Measurements from ENCODE around the gene NMT1. TPM values are rescaled to one million over a fixed set of nuclear protein-coding genes. Genes with fewer than 3 reads are reported as not detected.

NMT1 gene
- total RNA-seq, 1 donor, result 77.6 TPM

DNA sequence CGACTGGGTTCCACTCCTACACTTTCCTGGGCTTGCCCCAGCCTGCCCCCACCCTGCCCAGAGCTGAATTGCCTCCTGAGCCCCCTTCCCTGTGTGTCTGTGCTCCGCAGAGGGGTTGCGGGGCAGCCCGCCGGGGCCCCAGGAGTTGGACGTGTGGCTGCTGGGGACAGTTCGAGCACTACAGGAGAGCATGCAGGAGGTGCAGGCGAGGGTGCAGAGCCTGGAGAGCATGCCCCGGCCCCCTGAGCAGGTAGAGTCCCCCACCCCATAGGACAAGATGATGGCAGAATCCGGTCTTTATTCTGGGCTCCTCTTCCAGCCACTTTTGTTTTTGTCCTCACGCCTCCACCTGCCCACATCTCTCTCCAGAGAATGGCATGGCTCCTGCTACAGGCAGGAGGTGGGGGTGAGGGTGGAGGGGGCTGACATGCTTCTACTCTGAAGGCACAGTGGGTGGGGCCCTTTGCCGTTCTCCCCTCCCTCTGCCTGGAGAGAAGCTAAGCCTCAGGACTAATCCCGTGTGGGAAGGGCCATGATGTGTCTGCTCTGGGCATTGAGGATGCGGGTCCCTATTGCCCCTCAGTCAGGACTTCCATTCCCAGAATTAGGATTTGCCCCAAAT is 77.9 kb downstream of the NMT1 start:
- H3K4me3 ChIP-seq (ENCODE audit: low read depth, low read length), result no peak overlapping the region
- no peak for DNase-seq (ENCODE audit: low read depth)
- TF ChIP-seq, protein P1, sequence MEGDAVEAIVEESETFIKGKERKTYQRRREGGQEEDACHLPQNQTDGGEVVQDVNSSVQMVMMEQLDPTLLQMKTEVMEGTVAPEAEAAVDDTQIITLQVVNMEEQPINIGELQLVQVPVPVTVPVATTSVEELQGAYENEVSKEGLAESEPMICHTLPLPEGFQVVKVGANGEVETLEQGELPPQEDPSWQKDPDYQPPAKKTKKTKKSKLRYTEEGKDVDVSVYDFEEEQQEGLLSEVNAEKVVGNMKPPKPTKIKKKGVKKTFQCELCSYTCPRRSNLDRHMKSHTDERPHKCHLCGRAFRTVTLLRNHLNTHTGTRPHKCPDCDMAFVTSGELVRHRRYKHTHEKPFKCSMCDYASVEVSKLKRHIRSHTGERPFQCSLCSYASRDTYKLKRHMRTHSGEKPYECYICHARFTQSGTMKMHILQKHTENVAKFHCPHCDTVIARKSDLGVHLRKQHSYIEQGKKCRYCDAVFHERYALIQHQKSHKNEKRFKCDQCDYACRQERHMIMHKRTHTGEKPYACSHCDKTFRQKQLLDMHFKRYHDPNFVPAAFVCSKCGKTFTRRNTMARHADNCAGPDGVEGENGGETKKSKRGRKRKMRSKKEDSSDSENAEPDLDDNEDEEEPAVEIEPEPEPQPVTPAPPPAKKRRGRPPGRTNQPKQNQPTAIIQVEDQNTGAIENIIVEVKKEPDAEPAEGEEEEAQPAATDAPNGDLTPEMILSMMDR (IDR thresholded peaks at IDR 0.05; ENCODE audit: insufficient read depth, low read length), result no peak

GRCh38 chr17:45139533-45139920 is 78.4 kb downstream of the NMT1 start:
- DNase-seq (ENCODE audit: low read depth), result no peak
- no peak overlapping the region for H3K4me3 ChIP-seq (ENCODE audit: low read depth, low read length)
- TF ChIP-seq, protein P1 (IDR thresholded peaks at IDR 0.05; ENCODE audit: insufficient read depth, low read length), result no peak

DNA sequence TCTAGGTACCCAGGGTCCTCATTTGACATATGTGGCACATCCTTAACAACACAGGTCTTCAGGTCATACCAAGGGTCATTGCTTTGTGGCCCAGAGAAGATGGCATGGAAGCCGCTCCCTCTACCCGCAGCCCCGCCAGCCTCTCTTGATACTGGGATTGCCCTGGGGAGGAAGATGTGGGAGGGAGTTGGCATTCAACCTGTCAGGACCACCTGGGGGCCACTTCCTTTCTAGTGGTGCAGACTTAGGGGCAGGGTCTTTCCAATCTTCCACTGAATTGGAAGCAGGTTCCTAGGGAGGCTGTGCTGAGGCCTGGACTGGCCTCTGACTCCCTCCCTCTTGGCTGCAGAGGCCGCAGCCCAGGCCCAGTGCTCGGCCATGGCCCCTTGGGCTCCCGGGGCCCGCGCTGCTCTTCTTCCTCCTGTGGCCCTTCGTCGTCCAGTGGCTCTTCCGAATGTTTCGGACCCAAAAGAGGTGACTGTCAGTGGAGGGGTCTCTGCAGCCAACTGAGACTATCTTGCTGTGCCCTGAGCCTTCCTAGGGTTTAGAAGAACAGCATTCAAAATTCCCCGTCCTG is 82.1 kb downstream of the NMT1 start:
- TF ChIP-seq, protein P1 (IDR thresholded peaks at IDR 0.05; ENCODE audit: insufficient read depth, low read length), result no peak
- DNase-seq (ENCODE audit: low read depth), result no peak
- H3K4me3 ChIP-seq (ENCODE audit: low read depth, low read length), result no peak overlapping the region

- peak overlapping the region; percentile 46 for H3K4me3 ChIP-seq (ENCODE audit: low read depth, low read length)
- peak; percentile 89 for DNase-seq (ENCODE audit: low read depth)
- TF ChIP-seq, protein P1 (IDR thresholded peaks at IDR 0.05; ENCODE audit: insufficient read depth, low read length), result no peak
Observed at GRCh38 chr17:45143767-45144198, 82.7 kb downstream of the NMT1 start.

DNA sequence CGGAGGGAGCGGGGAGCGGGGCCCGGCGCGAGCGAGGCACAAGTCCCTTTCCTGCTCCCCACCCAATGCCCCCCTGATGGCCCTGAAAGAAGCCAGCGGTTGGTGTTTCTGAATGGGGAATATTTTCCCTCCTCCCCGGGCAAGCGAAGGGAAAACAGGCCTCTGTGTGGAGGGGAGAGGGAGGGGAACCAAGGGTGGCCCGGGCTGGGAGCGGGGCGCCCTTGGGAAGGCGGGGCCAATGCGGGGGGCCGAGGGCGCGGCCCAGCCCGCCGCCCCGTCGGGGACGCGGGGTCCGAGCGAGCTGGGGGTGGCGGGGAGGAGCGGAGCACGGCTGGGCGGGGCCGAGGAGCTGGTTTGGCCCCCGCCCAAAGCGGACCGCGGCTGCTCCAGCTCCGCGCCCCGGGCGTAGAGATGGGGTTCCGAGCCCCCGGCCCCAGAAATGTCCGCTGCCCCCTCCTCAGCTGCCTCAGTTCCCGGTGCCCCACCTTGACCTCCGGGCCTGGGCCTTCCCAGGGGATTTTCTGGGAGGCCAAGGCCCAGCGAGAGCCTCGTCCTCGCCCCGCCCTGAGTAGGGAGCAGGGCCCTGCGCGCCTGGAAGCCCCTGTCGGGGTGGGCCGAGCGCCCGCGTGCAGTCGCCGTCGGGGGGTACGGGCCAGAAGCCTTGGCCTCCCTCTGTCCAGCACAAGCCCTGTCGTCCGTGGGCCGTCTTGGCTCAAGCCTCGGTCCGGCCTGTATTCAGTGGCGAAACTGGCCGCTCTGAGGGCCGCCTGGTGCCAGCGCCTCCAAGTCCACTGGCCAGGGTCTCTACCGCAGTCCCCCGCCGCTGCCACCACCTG is 83.3 kb downstream of the NMT1 start:
- no peak for DNase-seq (ENCODE audit: low read depth)
- TF ChIP-seq, protein P1 (IDR thresholded peaks at IDR 0.05; ENCODE audit: insufficient read depth, low read length), result no peak

DNA sequence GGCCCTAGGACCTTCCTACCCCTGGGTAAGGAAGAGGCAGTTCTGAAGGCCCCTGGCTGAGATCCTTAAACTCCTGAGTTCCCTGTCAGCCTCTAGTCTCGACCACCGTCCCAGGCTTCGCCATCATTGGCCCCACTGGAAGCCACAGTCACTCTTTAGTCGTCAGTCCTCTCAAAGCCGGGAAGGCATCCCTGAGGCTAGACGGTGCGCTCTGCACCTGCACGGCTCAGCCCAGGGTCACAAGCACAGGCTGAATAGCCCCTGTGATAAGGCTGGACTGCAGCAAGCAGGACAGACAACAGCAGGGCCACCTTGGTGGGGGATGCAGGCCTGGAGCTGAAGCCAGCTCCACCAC is 83.9 kb downstream of the NMT1 start:
- TF ChIP-seq, protein P1 (IDR thresholded peaks at IDR 0.05; ENCODE audit: insufficient read depth, low read length), result no peak
- DNase-seq (ENCODE audit: low read depth), result no peak
- no peak overlapping the region for H3K4me3 ChIP-seq (ENCODE audit: low read depth, low read length)

More for the DNA sequence above, 83.3 kb downstream of the NMT1 start:
- peak overlapping the region; percentile 46 for H3K4me3 ChIP-seq (ENCODE audit: low read depth, low read length)
